ENCODE data around the gene MSL1.
"Not testable (repeated sequence)": the region's sequence is repeated elsewhere in the genome, so short reads cannot be mapped to it uniquely, and the experiment has no call there.

Gene MSL1

DNA sequence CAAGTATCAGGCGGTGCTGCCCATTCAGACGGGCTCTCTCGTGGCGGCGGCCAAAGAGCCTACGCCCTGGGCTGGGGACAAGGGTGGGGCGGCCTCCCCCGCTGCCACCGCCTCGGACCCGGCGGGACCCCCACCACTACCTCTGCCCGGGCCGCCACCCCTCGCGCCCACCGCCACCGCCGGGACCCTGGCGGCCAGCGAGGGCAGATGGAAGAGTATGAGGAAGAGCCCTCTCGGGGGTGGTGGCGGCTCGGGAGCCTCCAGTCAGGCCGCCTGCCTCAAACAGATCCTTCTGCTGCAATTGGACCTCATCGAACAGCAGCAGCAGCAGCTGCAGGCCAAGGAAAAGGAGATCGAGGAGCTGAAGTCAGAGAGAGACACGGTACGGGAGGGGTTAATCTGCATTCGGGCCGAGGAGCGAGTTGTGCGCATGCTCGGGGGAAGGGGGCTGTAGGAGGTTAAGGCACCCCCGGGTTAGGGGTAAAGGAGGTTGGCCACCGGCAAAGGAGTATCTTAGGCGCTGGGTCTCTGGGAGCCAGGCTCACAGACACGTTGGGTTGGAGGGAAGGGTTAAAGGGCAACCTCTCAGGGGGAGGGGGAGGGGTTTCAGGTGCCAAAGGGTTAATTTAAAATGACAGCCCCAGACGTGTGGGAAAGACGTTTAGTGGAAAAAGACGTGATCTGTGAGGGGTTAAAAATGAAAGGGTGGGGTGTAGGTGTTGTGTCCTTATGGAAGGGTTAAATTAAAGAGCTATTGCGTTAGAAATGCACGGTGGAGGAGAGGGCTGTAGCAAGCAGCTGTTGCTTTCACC is 1.4 kb downstream of the MSL1 start:
- DNase-seq (ENCODE audit: insufficient read length) (peak; percentile 49), FAIRE-seq (peak; percentile 79)
- peak; percentile 37 for TF ChIP-seq POLR2A (IDR thresholded peaks at IDR 0.05; ENCODE audit: low read depth, low read length)
- no peak for TF ChIP-seq POLR2AphosphoS5 (IDR thresholded peaks at IDR 0.05; ENCODE audit: low read depth, low read length)

DNA sequence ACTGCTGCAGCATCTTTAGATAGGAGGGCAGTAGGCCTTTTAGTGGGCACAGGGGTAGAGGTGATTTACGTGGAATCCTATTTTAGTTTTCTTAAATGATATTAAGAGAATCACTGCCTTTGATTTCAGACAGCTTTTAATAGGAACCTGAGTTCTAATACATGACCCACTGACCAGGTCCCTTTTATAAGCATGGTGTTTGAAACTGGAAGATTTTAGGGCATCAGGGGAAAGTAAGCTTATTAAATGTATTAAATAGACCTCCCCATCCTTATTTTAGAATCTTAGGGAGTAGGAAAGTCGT is 2.0 kb downstream of the MSL1 start:
- FAIRE-seq (no peak), DNase-seq (ENCODE audit: insufficient read length) (no peak)
- no peak for TF ChIP-seq POLR2AphosphoS5 (IDR thresholded peaks at IDR 0.05; ENCODE audit: low read depth, low read length)
- no peak for TF ChIP-seq POLR2A (IDR thresholded peaks at IDR 0.05; ENCODE audit: low read depth, low read length)
- no peak for TF ChIP-seq TAF1 (IDR thresholded peaks at IDR 0.05; ENCODE audit: borderline replicate concordance, low read depth, low read length)

GRCh38 chr17:40124279-40125141 is 2.7 kb downstream of the MSL1 start:
- TF ChIP-seq POLR2A (IDR thresholded peaks at IDR 0.05; ENCODE audit: low read depth, low read length): no peak
- no peak for TF ChIP-seq POLR2AphosphoS5 (IDR thresholded peaks at IDR 0.05; ENCODE audit: low read depth, low read length)
- no peak for TF ChIP-seq TAF1 (IDR thresholded peaks at IDR 0.05; ENCODE audit: borderline replicate concordance, low read depth, low read length)
- no peak for FAIRE-seq
- no peak for DNase-seq (ENCODE audit: insufficient read length)

DNA sequence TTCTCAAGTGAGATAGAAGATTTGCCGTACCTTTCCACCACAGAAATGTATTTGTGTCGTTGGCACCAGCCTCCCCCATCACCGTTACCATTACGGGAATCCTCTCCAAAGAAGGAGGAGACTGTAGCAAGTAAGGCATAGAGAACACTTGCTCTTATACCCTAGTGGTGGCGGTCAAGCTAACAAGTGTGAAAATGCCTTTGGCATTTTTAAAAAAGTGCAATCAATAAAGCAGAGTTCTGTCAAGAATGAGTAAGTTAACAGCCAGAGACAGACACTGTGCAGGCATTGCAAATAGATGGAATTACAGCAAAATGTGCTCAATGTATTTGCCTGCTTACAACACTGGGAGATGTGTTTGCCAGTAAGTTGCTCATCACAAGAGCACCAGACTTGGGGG is 7.7 kb downstream of the MSL1 start:
- TF ChIP-seq TAF1 (IDR thresholded peaks at IDR 0.05; ENCODE audit: borderline replicate concordance, low read depth, low read length) (no peak), POLR2A (IDR thresholded peaks at IDR 0.05; ENCODE audit: low read depth, low read length) (no peak), POLR2AphosphoS5 (IDR thresholded peaks at IDR 0.05; ENCODE audit: low read depth, low read length) (no peak)
- FAIRE-seq (no peak), DNase-seq (ENCODE audit: insufficient read length) (no peak)

DNA sequence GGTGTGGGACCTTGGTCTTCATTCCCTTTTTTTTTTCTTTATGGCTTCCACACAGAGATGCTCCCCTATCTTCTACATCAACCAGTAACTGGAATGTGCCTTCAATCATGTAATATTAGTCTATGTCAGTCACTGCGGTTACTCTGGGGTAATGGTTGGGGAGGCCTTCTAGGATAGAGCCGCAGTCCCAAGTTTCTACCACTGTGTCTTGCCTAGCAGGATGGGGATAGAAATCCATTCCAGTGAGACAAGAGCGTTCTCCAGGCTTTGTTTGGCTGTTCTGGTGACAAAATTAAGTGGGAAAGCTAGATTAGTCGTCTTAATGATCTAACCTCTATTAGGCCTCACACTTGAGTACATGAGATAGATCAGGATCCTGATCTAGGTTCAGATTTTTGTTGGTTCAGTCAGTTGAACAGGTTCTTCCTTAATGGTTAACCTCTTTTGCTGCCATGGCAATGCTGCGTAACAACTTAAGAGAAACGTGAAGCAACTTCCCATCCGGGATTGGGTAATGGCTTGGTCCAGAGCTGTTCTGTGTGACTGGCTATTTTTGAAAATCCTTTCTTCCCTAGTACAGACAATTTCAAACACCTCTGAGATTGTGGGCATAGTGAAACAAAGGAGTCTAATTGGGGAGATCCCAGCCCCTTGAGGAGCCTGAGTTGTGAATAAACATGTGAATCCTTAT is 8.7 kb downstream of the MSL1 start:
- FAIRE-seq (no peak), DNase-seq (ENCODE audit: insufficient read length) (no peak)
- no peak; the same call in 1 of the 2 replicates for TF ChIP-seq POLR2A (IDR thresholded peaks at IDR 0.05; ENCODE audit: low read depth, low read length)
- no peak for TF ChIP-seq TAF1 (IDR thresholded peaks at IDR 0.05; ENCODE audit: borderline replicate concordance, low read depth, low read length)
- TF ChIP-seq POLR2AphosphoS5 (IDR thresholded peaks at IDR 0.05; ENCODE audit: low read depth, low read length): no peak; the same call in 1 of the 2 replicates

- FAIRE-seq: no peak
- no peak for TF ChIP-seq TAF1 (IDR thresholded peaks at IDR 0.05; ENCODE audit: borderline replicate concordance, low read depth, low read length)
- TF ChIP-seq POLR2A (IDR thresholded peaks at IDR 0.05; ENCODE audit: low read depth, low read length): no peak
- TF ChIP-seq POLR2AphosphoS5 (IDR thresholded peaks at IDR 0.05; ENCODE audit: low read depth, low read length): no peak
- no peak for DNase-seq (ENCODE audit: insufficient read length)
These were observed 12.4 kb downstream of the MSL1 start for GRCh38 chr17:40134184-40134583.

DNA sequence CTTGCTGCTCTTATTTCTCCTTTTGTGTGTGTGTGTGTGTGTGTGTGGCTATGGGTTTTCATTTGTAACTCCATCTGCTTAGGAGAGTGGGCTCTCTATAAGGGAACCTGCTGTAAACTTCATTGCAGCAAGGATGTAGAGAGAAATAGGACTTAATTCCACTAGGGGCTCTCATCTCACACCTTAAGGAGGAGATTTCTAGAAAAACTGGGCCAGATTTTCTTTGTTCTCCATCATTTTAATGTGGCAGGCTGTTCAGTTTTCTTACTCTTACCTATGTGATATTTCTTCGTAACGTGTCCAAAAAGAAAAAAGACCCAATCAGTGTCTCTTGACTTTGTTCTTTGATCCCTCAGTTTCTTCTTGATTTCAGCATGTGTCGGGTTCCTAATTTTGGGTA is 14.0 kb downstream of the MSL1 start:
- TF ChIP-seq POLR2A (IDR thresholded peaks at IDR 0.05; ENCODE audit: low read depth, low read length) (no peak), TAF1 (IDR thresholded peaks at IDR 0.05; ENCODE audit: borderline replicate concordance, low read depth, low read length) (no peak), POLR2AphosphoS5 (IDR thresholded peaks at IDR 0.05; ENCODE audit: low read depth, low read length) (no peak)
- DNase-seq (ENCODE audit: insufficient read length): no peak
- no peak for FAIRE-seq

DNA sequence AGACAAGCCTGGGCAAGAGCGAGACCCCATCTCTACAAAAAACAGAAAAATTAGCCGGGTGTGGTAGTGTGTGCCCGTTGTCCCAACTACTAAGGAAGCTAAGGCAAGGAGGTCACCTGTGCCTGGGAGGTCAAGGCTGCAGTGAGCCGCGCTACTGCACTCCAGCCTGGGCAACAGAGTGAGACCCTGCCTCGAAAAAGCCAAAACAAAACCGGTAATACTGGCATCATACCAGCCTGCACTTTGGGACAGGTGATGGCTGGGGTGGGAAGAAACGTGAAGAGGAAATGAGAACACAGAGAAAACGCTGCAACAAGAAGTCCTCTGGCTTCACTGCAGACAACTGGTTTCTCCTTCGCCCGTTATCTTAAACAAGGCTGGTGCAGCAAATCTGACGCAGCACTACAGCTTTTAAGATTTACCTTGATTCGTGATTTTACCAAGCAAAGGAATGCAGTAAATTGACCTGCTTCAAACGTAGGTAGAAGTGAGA is 17.8 kb downstream of the MSL1 start:
- DNase-seq (ENCODE audit: insufficient read length) (no peak), FAIRE-seq (no peak)
- TF ChIP-seq POLR2A (IDR thresholded peaks at IDR 0.05; ENCODE audit: low read depth, low read length) (no peak), TAF1 (IDR thresholded peaks at IDR 0.05; ENCODE audit: borderline replicate concordance, low read depth, low read length) (no peak), POLR2AphosphoS5 (IDR thresholded peaks at IDR 0.05; ENCODE audit: low read depth, low read length) (no peak)

- not testable (repeated sequence) for FAIRE-seq; DNase-seq (ENCODE audit: insufficient read length)
These were observed 21.4 kb downstream of the MSL1 start for GRCh38 chr17:40143166-40143565.

DNA sequence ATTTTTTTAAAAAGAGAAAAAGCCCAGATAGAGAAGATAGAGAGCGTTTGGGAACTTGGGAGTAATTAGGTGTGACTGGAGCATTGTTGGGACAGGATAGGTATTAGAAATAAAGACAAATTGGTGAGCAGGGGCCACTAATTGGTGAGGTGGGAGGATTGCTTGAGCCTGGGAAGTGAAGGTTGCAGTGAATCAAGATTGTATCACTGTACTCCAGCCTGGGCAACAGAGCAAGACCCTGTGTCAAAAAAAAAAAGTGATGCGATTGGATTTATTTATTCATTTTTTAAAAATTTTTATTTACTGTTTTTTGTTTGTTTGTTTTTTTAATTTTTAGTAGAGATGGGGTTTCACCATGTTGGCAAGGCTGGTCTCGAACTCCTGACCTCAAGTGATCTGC is 23.7 kb downstream of the MSL1 start:
- FAIRE-seq: no peak

GRCh38 chr17:40148527-40148926 is 26.8 kb downstream of the MSL1 start:
- DNase-seq (ENCODE audit: insufficient read length) (no peak), FAIRE-seq (no peak)
- TF ChIP-seq POLR2A (IDR thresholded peaks at IDR 0.05; ENCODE audit: low read depth, low read length) (no peak), POLR2AphosphoS5 (IDR thresholded peaks at IDR 0.05; ENCODE audit: low read depth, low read length) (no peak), TAF1 (IDR thresholded peaks at IDR 0.05; ENCODE audit: borderline replicate concordance, low read depth, low read length) (no peak)

More for the DNA sequence above, 23.7 kb downstream of the MSL1 start:
- no peak for DNase-seq (ENCODE audit: insufficient read length)
- TF ChIP-seq POLR2A (IDR thresholded peaks at IDR 0.05; ENCODE audit: low read depth, low read length) (no peak), TAF1 (IDR thresholded peaks at IDR 0.05; ENCODE audit: borderline replicate concordance, low read depth, low read length) (no peak), POLR2AphosphoS5 (IDR thresholded peaks at IDR 0.05; ENCODE audit: low read depth, low read length) (no peak)
